22Rv1 (cell line): ENCODE results near the gene LENG9.
"Not testable (repeated sequence)": the region's sequence is repeated elsewhere in the genome, so short reads cannot be mapped to it uniquely, and the experiment has no call there.

Source experiments
- H3K27ac ChIP-seq: fragments of 450-650 bp; 2 replicates; pipeline ENCODE4 v1.5.1; 2017
- CTCF ChIP-seq: fragments of 450-650 bp; IDR thresholded peaks from 2 replicates; pipeline ENCODE4 v1.5.1; 2017; ENCODE audit warnings: mild to moderate bottlenecking
- ZFX ChIP-seq: fragments of 450-650 bp; IDR thresholded peaks from 2 replicates; pipeline ENCODE4 v1.6.1; 2017; ENCODE audit warnings: antibody characterized with exemption, borderline replicate concordance

LENG9 gene

GRCh38 chr19:54463531-54464043, at the start of gene LENG9:
Gene LENG9 (minus strand): TSS chr19:54463778. CDS start chr19:54463526, 252 bp downstream.
- TF ChIP-seq ZFX: no peak
- TF ChIP-seq CTCF: no peak
- H3K27ac ChIP-seq: peak within 1 kb of the TSS; percentile 99

- peak; percentile 20; the same call in 1 of the 2 replicates for TF ChIP-seq CTCF
- H3K27ac ChIP-seq: not testable (repeated sequence)
Observed at GRCh38 chr19:54509200-54509940, 45.8 kb upstream of the LENG9 start.

GRCh38 chr19:54508487-54508886, 44.9 kb upstream of the LENG9 start:
- H3K27ac ChIP-seq: not testable (repeated sequence)

- TF ChIP-seq ZFX (no peak), CTCF (no peak)
- H3K27ac ChIP-seq: no peak overlapping the region
Observed at GRCh38 chr19:54507824-54508223, 44.2 kb upstream of the LENG9 start.

- H3K27ac ChIP-seq: not testable (repeated sequence)
Observed at GRCh38 chr19:54507038-54507717, 43.6 kb upstream of the LENG9 start.

GRCh38 chr19:54506079-54506478, 42.5 kb upstream of the LENG9 start:
- no peak overlapping the region for H3K27ac ChIP-seq
- TF ChIP-seq CTCF: no peak

- not testable (repeated sequence) for H3K27ac ChIP-seq
Observed at GRCh38 chr19:54505542-54505941, 42.0 kb upstream of the LENG9 start.

GRCh38 chr19:54502518-54503048, 39.0 kb upstream of the LENG9 start, which contains the start of gene LAIR2:
Gene LAIR2 (plus strand): TSS chr19:54502831. CDS start chr19:54502919, 88 bp downstream.
- no peak within 1 kb of the TSS for H3K27ac ChIP-seq
- no peak for TF ChIP-seq CTCF
- no peak for TF ChIP-seq ZFX

- H3K27ac ChIP-seq: not testable (repeated sequence)
Observed at GRCh38 chr19:54498451-54498772, 34.8 kb upstream of the LENG9 start.

GRCh38 chr19:54497747-54498450, 34.3 kb upstream of the LENG9 start:
- not testable (repeated sequence) for H3K27ac ChIP-seq

GRCh38 chr19:54495284-54495683, 31.7 kb upstream of the LENG9 start:
- H3K27ac ChIP-seq: not testable (repeated sequence)
